Head of caudate nucleus (tissue), 42 donors: ENCODE measurements around the gene RNF4.
"Not testable (repeated sequence)": the region's sequence is repeated elsewhere in the genome, so short reads cannot be mapped to it uniquely, and the experiment has no call there.

Experiments
- DNase-seq, 42 donors: peaks; one replicate each; pipeline versions ENCODE4 v3.0.0 to v3.0.0-alpha.2; 2020 to 2021; ENCODE audit warnings: mixed read lengths in 7 of 42
- intact Hi-C: fragments of 100-400 bp; cut with DNase I; formaldehyde crosslinking; loops from one replicate; pipeline ENCODE4 v1.15.0; 2022

RNF4 gene

DNA sequence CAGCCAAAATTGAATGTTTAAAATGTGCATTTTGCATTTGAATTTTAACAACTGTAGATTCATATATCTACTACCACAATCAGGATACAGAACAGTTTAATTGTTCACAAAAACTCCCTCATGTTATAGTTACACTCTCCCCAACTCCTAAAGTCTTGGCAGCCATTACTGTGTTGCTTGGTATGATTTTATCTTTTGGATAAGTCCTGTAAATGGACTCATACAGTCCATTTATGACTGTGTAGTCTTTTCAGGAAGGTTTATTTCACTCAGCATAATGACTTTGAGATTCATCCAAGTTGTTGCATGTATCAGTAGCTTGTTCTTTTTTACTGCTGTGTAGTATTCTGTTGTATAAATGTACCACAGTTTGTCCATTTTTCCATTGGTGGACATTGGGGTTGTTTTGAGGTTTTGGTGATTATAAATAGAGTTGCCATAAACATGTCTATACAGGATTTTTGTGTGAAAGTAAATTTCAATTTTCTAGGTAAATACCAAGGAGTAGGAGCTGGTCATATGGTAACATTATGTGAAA lies 77.4 kb downstream of the RNF4 start:
- intact Hi-C loops, result no loop called here
- DNase-seq, result no peak

DNA sequence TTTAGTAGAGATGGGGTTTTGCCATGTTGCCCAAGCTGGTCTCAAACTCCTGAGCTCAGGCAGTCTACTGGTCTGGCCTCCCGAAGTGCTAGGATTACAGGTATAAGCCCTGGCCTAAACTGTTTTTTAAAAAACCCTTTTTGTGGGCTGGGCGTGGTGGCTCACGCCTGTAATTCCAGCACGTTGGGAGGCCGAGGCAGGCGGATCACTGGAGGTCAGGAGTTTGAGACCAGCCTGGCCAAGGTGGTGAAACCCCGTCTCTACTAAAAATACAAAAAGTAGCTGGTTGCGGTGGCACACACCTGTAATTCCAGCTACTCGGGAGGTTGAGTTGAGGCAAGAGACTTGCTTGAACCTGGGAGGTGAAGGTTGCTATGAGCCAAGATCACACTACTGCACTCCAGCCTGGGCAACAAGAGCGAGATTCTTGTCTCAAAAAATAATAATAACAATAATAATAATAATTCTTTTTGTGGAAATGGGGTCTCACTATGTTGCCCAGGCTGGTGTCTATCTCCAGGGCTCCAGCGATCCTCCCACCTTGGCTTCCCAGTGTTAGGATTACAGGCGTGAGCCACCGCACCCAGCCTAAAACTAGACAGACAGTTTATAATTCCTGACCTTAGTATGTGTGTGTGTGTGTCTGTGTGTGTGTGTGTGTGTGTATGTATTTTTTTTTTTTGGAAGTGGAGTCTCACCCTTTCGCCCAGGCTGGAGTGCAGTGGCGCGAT lies 78.2 kb downstream of the RNF4 start:
- intact Hi-C loops, result not testable (repeated sequence)
- DNase-seq, result peak in 1 of 42 donors; percentile 15

DNA sequence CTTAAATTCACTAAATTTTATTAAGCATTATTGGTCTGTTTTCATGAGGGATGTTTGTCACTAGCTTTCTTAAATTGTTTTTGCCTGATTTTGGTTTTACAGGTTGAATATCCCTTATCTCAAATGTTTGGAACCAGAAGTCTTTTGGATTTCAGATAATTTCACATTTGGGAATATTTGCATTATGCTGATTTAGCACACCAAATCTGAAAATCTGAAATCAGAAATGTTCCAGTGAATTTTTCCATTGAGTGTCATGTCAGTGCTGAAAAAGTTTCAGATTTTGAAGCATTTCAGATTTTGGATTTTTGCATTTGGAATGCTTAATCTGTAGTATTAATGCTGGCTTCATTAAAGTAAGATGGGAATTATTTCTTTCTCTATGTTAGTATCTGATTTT lies 82.2 kb downstream of the RNF4 start:
- DNase-seq, result no peak
- intact Hi-C loops, result no loop called here

DNA sequence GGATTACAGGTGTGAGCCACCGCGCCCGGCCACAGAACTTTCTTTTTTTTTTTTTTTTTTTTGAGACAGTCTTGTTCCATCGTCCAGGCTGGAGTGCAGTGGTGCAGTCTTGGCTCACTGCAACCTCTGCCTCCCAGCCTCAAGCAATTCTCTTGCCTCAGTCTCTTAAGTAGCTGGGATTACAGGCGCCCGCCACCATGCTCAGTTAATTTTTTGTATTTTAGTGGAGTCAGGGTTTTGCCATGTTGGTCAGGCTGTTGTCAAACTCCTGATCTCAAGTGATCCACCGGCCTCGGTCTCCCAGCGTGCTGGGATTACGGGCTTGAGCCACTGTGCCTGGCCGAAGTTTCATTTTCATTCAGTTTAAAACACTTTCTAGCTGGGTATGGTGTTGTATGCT lies 83.9 kb downstream of the RNF4 start:
- intact Hi-C loops, result no loop called here
- peak in 2 of 42 donors; percentile 22 to 29 for DNase-seq

DNA sequence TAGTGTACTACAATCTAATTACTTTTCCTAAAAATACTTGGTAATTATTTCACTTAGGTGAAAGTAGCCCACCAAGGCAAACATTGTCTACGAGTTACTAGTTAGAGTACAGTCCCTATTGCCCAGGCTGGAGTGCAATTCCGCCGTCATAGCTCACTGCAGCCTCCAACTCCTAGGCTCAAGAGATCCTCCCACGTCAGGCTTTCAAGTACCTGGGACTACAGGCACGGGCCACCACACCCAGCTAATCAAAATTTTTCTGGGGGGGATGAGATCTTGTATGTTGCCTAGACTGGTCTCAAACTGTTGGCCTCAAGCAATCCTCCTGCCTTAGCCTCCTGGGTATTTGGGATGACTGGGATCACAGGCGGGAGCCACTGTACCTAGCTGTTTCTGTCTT lies 89.4 kb downstream of the RNF4 start:
- intact Hi-C loops, result no loop called here
- no peak for DNase-seq

DNA sequence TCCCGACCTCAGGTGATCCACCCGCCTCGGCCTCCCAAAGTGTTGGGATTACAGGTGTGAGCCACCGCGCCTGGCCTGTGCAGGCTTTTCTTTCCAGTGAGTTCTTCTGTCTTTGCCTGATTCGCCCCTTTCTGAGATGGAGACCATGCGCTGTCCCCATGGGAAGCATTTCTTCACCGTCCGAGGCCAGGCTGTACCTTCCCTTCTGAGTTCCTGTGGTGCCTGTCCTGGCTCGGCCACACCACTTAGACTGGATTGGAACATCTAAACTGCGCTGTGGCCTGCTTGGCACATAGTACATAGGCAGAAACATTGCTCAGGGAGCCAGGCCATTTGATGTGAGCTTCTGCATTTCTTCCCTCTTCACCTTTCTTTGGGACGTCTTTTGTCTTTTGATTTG lies 91.3 kb downstream of the RNF4 start:
- DNase-seq, result no peak

More for the DNA sequence above, 91.3 kb downstream of the RNF4 start:
- intact Hi-C loops, result no loop called here
